ENCODE data around the gene LMNB1.
"Not testable (repeated sequence)": the region's sequence is repeated elsewhere in the genome, so short reads cannot be mapped to it uniquely, and the experiment has no call there.

LMNB1 gene

DNA sequence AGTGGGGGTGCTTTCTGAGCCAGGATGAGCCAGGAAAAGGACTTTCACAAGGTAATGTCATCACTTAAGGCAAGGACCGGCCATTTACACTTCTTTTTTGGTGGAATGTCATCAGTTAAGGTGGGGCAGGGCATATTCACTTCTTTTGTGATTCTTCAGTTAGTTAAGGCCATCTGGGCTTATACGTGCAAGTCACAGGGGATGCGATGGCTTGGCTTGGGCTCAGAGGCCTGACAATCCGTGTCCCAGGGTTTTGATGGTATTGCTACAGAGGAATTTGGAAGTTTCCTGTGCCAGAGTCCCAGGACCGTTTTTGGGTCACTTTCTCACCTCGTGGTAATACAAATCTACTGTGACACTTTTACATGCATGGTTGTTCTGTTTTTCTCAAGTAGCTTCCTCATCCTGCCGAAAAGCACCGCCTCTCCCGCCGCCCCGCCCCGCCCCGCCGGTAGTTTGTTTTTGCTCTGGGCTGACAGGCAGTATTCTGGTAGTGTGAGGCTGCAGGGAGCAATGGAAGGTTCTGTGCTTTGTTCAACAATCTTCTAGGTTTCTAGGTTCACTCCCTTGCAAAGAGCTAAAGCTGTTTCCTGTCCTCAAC, 68.6 kb downstream of the LMNB1 start:
- Histone ChIP-seq H3K27ac (ENCODE audit: low read depth, low read length) (peak overlapping the region; percentile 59), H3K4me2 (ENCODE audit: low read depth, low read length, poor library complexity, severe bottlenecking) (peak overlapping the region; percentile 33)
- not testable (repeated sequence) for H3K27me3 ChIP-seq (ENCODE audit: low read length); H3K36me3 ChIP-seq (ENCODE audit: low read length); H3K9me2 ChIP-seq (replicated peaks; ENCODE audit: insufficient read depth, low read length); H3K9me3 ChIP-seq (ENCODE audit: insufficient read depth, low read length); H3K79me2 ChIP-seq (ENCODE audit: insufficient read depth, low read length); H3F3A ChIP-seq (ENCODE audit: insufficient read depth); H4K20me1 ChIP-seq (ENCODE audit: low read depth, low read length); H3K4me3 ChIP-seq (ENCODE audit: insufficient read depth, low read length, poor library complexity, severe bottlenecking); H2AFZ ChIP-seq (ENCODE audit: low read depth, low read length, severe bottlenecking); H3K9ac ChIP-seq (ENCODE audit: low read length)

DNA sequence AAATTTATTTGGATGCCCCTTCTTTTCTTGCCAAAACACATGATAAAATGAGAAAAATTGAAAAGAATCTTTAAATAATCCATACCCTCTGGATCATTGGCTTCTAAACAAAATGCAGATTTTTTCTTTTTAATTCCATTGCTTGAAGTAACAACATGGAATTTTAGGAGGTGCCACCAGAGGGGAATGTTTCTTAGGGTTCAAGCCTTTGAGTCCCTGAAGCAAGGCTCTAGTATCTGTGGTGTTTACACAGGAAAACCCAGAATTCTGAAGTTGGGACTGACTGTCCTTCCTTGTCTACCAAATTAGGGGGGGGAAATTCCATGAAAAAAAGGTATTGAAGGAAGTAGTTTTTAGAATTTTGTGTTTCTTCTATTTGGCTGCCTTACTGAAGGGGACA, 69.4 kb downstream of the LMNB1 start:
- no peaks in the 10 kb centered on the region for H3K36me3 ChIP-seq (ENCODE audit: low read length)
- H3K27me3 ChIP-seq (ENCODE audit: low read length): no peaks in the 10 kb centered on the region
- no peak overlapping the region for H3K4me3 ChIP-seq (ENCODE audit: insufficient read depth, low read length, poor library complexity, severe bottlenecking)
- no peaks in the 10 kb centered on the region for H4K20me1 ChIP-seq (ENCODE audit: low read depth, low read length)
- no peak overlapping the region for H2AFZ ChIP-seq (ENCODE audit: low read depth, low read length, severe bottlenecking)
- H3K9ac ChIP-seq (ENCODE audit: low read length): no peak overlapping the region
- no peak overlapping the region for H3K27ac ChIP-seq (ENCODE audit: low read depth, low read length)
- H3K79me2 ChIP-seq (ENCODE audit: insufficient read depth, low read length): no peaks in the 10 kb centered on the region
- H3F3A ChIP-seq (ENCODE audit: insufficient read depth): peaks cover 8% of the 10 kb centered on the region
- TF ChIP-seq, protein P1, sequence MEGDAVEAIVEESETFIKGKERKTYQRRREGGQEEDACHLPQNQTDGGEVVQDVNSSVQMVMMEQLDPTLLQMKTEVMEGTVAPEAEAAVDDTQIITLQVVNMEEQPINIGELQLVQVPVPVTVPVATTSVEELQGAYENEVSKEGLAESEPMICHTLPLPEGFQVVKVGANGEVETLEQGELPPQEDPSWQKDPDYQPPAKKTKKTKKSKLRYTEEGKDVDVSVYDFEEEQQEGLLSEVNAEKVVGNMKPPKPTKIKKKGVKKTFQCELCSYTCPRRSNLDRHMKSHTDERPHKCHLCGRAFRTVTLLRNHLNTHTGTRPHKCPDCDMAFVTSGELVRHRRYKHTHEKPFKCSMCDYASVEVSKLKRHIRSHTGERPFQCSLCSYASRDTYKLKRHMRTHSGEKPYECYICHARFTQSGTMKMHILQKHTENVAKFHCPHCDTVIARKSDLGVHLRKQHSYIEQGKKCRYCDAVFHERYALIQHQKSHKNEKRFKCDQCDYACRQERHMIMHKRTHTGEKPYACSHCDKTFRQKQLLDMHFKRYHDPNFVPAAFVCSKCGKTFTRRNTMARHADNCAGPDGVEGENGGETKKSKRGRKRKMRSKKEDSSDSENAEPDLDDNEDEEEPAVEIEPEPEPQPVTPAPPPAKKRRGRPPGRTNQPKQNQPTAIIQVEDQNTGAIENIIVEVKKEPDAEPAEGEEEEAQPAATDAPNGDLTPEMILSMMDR (IDR thresholded peaks at IDR 0.05; ENCODE audit: insufficient read depth, low read length, poor library complexity, severe bottlenecking): no peak
- no peak for TF ChIP-seq EZH2phosphoT487 (conservative IDR thresholded peaks at IDR 0.05; ENCODE audit: low read length)
- no peak overlapping the region for H3K4me2 ChIP-seq (ENCODE audit: low read depth, low read length, poor library complexity, severe bottlenecking)
- H3K9me2 ChIP-seq (replicated peaks; ENCODE audit: insufficient read depth, low read length): no peaks in the 10 kb centered on the region
- no peaks in the 10 kb centered on the region for H3K9me3 ChIP-seq (ENCODE audit: insufficient read depth, low read length)

DNA sequence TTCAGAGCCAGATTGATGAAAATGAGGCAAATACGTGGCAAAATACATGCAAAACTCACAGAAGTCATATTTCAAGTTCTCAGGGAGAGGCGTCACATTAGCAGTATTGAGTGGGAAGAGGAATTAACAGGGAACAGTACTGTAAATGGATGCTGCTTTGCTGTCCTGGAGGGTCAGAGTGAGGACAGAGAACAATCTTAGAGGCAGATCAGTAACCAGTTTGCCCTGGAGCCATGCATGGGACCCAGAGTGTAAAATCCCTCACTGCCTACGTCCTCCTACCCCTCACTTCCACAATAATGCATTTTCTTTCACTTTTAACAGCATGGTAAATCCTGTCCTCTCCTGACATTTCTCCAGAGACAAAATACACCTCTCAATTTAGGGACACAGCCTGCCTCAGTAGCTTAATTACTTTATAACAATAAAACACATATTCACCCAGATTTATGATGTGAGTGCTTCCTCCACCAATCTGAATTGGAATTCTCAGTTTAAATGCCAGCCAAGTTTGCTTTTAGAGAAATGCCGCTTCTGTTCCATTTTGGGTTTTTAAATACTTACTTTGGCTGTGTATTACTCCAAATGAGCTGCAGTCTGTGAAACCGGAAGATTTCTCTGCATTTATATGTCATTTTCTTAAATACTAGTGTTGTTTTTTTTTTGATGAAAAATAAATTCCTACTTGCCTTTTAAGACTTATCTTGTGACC, 70.0 kb downstream of the LMNB1 start:
- H3K4me3 ChIP-seq (ENCODE audit: insufficient read depth, low read length, poor library complexity, severe bottlenecking): no peak overlapping the region
- no peak overlapping the region for H2AFZ ChIP-seq (ENCODE audit: low read depth, low read length, severe bottlenecking)
- H3K9ac ChIP-seq (ENCODE audit: low read length): no peak overlapping the region
- H3K4me2 ChIP-seq (ENCODE audit: low read depth, low read length, poor library complexity, severe bottlenecking): no peak overlapping the region
- H3K9me2 ChIP-seq (replicated peaks; ENCODE audit: insufficient read depth, low read length): no peaks in the 10 kb centered on the region
- H3K79me2 ChIP-seq (ENCODE audit: insufficient read depth, low read length): no peaks in the 10 kb centered on the region
- H3K27me3 ChIP-seq (ENCODE audit: low read length): no peaks in the 10 kb centered on the region
- no peaks in the 10 kb centered on the region for H3K36me3 ChIP-seq (ENCODE audit: low read length)
- no peak overlapping the region for H3K27ac ChIP-seq (ENCODE audit: low read depth, low read length)
- H3F3A ChIP-seq (ENCODE audit: insufficient read depth): peaks cover 8% of the 10 kb centered on the region
- H3K9me3 ChIP-seq (ENCODE audit: insufficient read depth, low read length): no peaks in the 10 kb centered on the region
- TF ChIP-seq, protein P1 (IDR thresholded peaks at IDR 0.05; ENCODE audit: insufficient read depth, low read length, poor library complexity, severe bottlenecking): no peak
- TF ChIP-seq EZH2phosphoT487 (conservative IDR thresholded peaks at IDR 0.05; ENCODE audit: low read length): no peak
- no peaks in the 10 kb centered on the region for H4K20me1 ChIP-seq (ENCODE audit: low read depth, low read length)

DNA sequence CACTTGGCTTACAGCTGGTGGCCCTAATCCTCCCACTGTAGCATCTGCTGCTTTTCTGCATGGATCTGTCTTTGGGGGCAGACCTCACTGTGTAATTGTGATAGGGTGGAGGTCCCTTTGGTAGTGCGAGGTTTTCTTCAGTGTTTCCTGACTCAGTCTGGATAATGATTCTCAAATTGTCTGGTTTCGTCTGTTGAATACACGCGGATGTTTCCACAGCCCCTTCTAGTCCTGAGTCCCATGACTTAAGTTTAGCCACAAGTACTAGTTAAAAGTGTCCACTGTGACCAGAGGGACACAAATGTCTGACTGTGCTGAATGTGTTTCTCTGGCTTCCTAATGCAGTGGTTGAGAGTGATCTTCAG, 70.5 kb downstream of the LMNB1 start:
- H3F3A ChIP-seq (ENCODE audit: insufficient read depth): peaks cover 8% of the 10 kb centered on the region
- H3K9ac ChIP-seq (ENCODE audit: low read length): no peak overlapping the region
- H4K20me1 ChIP-seq (ENCODE audit: low read depth, low read length): no peaks in the 10 kb centered on the region
- H3K36me3 ChIP-seq (ENCODE audit: low read length): no peaks in the 10 kb centered on the region
- no peak overlapping the region for H2AFZ ChIP-seq (ENCODE audit: low read depth, low read length, severe bottlenecking)
- H3K27ac ChIP-seq (ENCODE audit: low read depth, low read length): no peak overlapping the region
- no peaks in the 10 kb centered on the region for H3K9me3 ChIP-seq (ENCODE audit: insufficient read depth, low read length)
- TF ChIP-seq, protein P1 (IDR thresholded peaks at IDR 0.05; ENCODE audit: insufficient read depth, low read length, poor library complexity, severe bottlenecking): no peak
- TF ChIP-seq EZH2phosphoT487 (conservative IDR thresholded peaks at IDR 0.05; ENCODE audit: low read length): no peak
- H3K9me2 ChIP-seq (replicated peaks; ENCODE audit: insufficient read depth, low read length): no peaks in the 10 kb centered on the region
- H3K27me3 ChIP-seq (ENCODE audit: low read length): no peaks in the 10 kb centered on the region
- no peaks in the 10 kb centered on the region for H3K79me2 ChIP-seq (ENCODE audit: insufficient read depth, low read length)
- no peak overlapping the region for H3K4me2 ChIP-seq (ENCODE audit: low read depth, low read length, poor library complexity, severe bottlenecking)
- H3K4me3 ChIP-seq (ENCODE audit: insufficient read depth, low read length, poor library complexity, severe bottlenecking): no peak overlapping the region
